ENCODE data around the gene GMDS. TPM values are rescaled to one million over a fixed set of nuclear protein-coding genes. Genes with fewer than 3 reads are reported as not detected.

Gene GMDS
- total RNA-seq, 1 donor from 2014 or later = 27.0 TPM

GRCh38 chr6:1688396-1688795, 557.0 kb downstream of the GMDS start:
- DNase-seq (ENCODE audit: low read depth) = no peak
- Histone ChIP-seq H3K27me3 (ENCODE audit: control insufficient read depth, insufficient read depth, low read length) (no peaks in the 10 kb centered on the region), H3K36me3 (ENCODE audit: control insufficient read depth, insufficient read depth, low read length) (no peaks in the 10 kb centered on the region), H3K4me3 (ENCODE audit: low read depth, low read length) (no peak overlapping the region)
- TF ChIP-seq CTCF (IDR thresholded peaks at IDR 0.05; ENCODE audit: insufficient read depth, low read length, poor library complexity, severe bottlenecking) = no peak

- Histone ChIP-seq H3K4me3 (ENCODE audit: low read depth, low read length) (no peak overlapping the region), H3K36me3 (ENCODE audit: control insufficient read depth, insufficient read depth, low read length) (no peaks in the 10 kb centered on the region), H3K27me3 (ENCODE audit: control insufficient read depth, insufficient read depth, low read length) (no peaks in the 10 kb centered on the region)
- DNase-seq (ENCODE audit: low read depth) = no peak
- no peak for TF ChIP-seq CTCF (IDR thresholded peaks at IDR 0.05; ENCODE audit: insufficient read depth, low read length, poor library complexity, severe bottlenecking)
These were observed 558.0 kb downstream of the GMDS start for GRCh38 chr6:1687402-1687801.

GRCh38 chr6:1686117-1687098, 559.0 kb downstream of the GMDS start:
- Histone ChIP-seq H3K4me3 (ENCODE audit: low read depth, low read length) (no peak overlapping the region), H3K27me3 (ENCODE audit: control insufficient read depth, insufficient read depth, low read length) (no peaks in the 10 kb centered on the region), H3K36me3 (ENCODE audit: control insufficient read depth, insufficient read depth, low read length) (no peaks in the 10 kb centered on the region)
- peak; percentile 29 for TF ChIP-seq CTCF (IDR thresholded peaks at IDR 0.05; ENCODE audit: insufficient read depth, low read length, poor library complexity, severe bottlenecking)
- peak; percentile 66 for DNase-seq (ENCODE audit: low read depth)

- Histone ChIP-seq H3K4me3 (ENCODE audit: low read depth, low read length) (no peak overlapping the region), H3K27me3 (ENCODE audit: control insufficient read depth, insufficient read depth, low read length) (no peaks in the 10 kb centered on the region), H3K36me3 (ENCODE audit: control insufficient read depth, insufficient read depth, low read length) (no peaks in the 10 kb centered on the region)
- DNase-seq (ENCODE audit: low read depth) = no peak
- no peak for TF ChIP-seq CTCF (IDR thresholded peaks at IDR 0.05; ENCODE audit: insufficient read depth, low read length, poor library complexity, severe bottlenecking)
These were observed 565.7 kb downstream of the GMDS start for GRCh38 chr6:1679688-1680068.

GRCh38 chr6:1679031-1679687, 566.2 kb downstream of the GMDS start:
- DNase-seq (ENCODE audit: low read depth) = no peak
- H3K27me3 ChIP-seq (ENCODE audit: control insufficient read depth, insufficient read depth, low read length) = no peaks in the 10 kb centered on the region
- no peak overlapping the region for H3K4me3 ChIP-seq (ENCODE audit: low read depth, low read length)
- TF ChIP-seq CTCF (IDR thresholded peaks at IDR 0.05; ENCODE audit: insufficient read depth, low read length, poor library complexity, severe bottlenecking) = no peak
- H3K36me3 ChIP-seq (ENCODE audit: control insufficient read depth, insufficient read depth, low read length) = no peaks in the 10 kb centered on the region

All from kidney epithelial cell (primary cell).